PFSK-1 (cell line): ENCODE measurements around the gene LYRM2.

ENCODE experiments used
- POLR2AphosphoS5 ChIP-seq: IDR thresholded peaks from 2 replicates; pipeline ENCODE4 v1.6.1; 2012; ENCODE audit warnings: low read depth, mild to moderate bottlenecking, control low read depth, low read length, moderate library complexity
- TAF1 ChIP-seq: IDR thresholded peaks from 2 replicates; pipeline ENCODE4 v1.6.1; 2012; ENCODE audit warnings: low read length, control low read depth, borderline replicate concordance; ENCODE audit not compliant: insufficient read depth

- TF ChIP-seq POLR2AphosphoS5 (no peak), TAF1 (no peak)
These were observed 71.5 kb downstream of the LYRM2 start for GRCh38 chr6:89566930-89567629.
